Liver (tissue), 9 donors: ENCODE measurements around the gene IQCE. TPM values are rescaled to one million over a fixed set of nuclear protein-coding genes. Genes with fewer than 3 reads are reported as not detected.

ENCODE experiments used
- DNase-seq: peaks from one replicate; pipeline ENCODE4 v3.0.0-alpha.2; 2017; ENCODE audit warnings: low spot score
- H3K27ac ChIP-seq, 2 donors: one replicate each; pipeline ENCODE4 v1.7.0; 2013; ENCODE audit warnings: inconsistent platforms in 2 of 2, low read length in 2 of 2, control low read depth in 1 of 2, low read depth in 1 of 2, mild to moderate bottlenecking in 1 of 2
- H3K27me3 ChIP-seq, 4 donors: one replicate each; pipeline versions ENCODE4 v1.6.1 to v1.7.0; 2013; ENCODE audit warnings: low read length in 3 of 4, inconsistent platforms in 1 of 4, mild to moderate bottlenecking in 1 of 4, moderate library complexity in 1 of 4; ENCODE audit not compliant: control insufficient read depth in 4 of 4, insufficient read depth in 4 of 4
- H3K36me3 ChIP-seq, 4 donors: one replicate each; pipeline versions ENCODE4 v1.6.1 to v1.7.0; 2013; ENCODE audit warnings: low read length in 3 of 4, mild to moderate bottlenecking in 3 of 4, low read depth in 1 of 4, moderate library complexity in 1 of 4; ENCODE audit not compliant: control insufficient read depth in 4 of 4, insufficient read depth in 3 of 4
- H3K4me1 ChIP-seq, 4 donors: one replicate each; pipeline versions ENCODE4 v1.6.1 to v1.7.0; 2013; ENCODE audit warnings: low read length in 3 of 4, mild to moderate bottlenecking in 3 of 4, moderate library complexity in 1 of 4; ENCODE audit not compliant: control insufficient read depth in 4 of 4, insufficient read depth in 4 of 4
- H3K4me3 ChIP-seq, 3 donors: one replicate each; pipeline versions ENCODE4 v1.6.1 to v1.7.0; 2013; ENCODE audit warnings: low read length in 3 of 3, control low read depth in 1 of 3, low read depth in 1 of 3, mild to moderate bottlenecking in 1 of 3
- H3K9ac ChIP-seq, 2 donors: one replicate each; pipeline ENCODE4 v1.7.0; 2013; ENCODE audit warnings: low read length in 2 of 2, mild to moderate bottlenecking in 2 of 2, moderate library complexity in 2 of 2, control low read depth in 1 of 2, low read depth in 1 of 2
- H3K9me3 ChIP-seq, 4 donors: one replicate each; pipeline versions ENCODE4 v1.6.1 to v1.7.0; 2013; ENCODE audit warnings: low read length in 3 of 4; ENCODE audit not compliant: control insufficient read depth in 4 of 4
- FOXA2 ChIP-seq: IDR thresholded peaks from 2 replicates; pipeline ENCODE4 v1.6.1; 2016; ENCODE audit warnings: antibody characterized with exemption
- GABPA ChIP-seq, 2 donors: IDR thresholded peaks in 1 of 2; conservative IDR thresholded peaks in 1 of 2; 2 replicates each; pipeline ENCODE4 v1.6.1; 2016; ENCODE audit warnings: antibody characterized with exemption in 2 of 2, mild to moderate bottlenecking in 1 of 2, moderate library complexity in 1 of 2
- HNF4G ChIP-seq: IDR thresholded peaks from 2 replicates; pipeline ENCODE4 v1.6.1; 2016; ENCODE audit warnings: antibody characterized with exemption
- JUND ChIP-seq, 2 donors: IDR thresholded peaks; 2 replicates each; pipeline ENCODE4 v1.6.1; 2016; ENCODE audit warnings: antibody characterized with exemption in 2 of 2
- RAD21 ChIP-seq, 2 donors: IDR thresholded peaks; 2 replicates each; pipeline ENCODE4 v1.6.1; 2016; ENCODE audit warnings: antibody characterized with exemption in 2 of 2, mild to moderate bottlenecking in 2 of 2
- SP1 ChIP-seq: IDR thresholded peaks from 2 replicates; pipeline ENCODE4 v1.6.1; 2018; ENCODE audit warnings: antibody characterized with exemption, mild to moderate bottlenecking
- TAF1 ChIP-seq: conservative IDR thresholded peaks from 2 replicates; pipeline ENCODE4 v1.6.1; 2016; ENCODE audit warnings: antibody characterized with exemption, mild to moderate bottlenecking
- YY1 ChIP-seq: IDR thresholded peaks from 2 replicates; pipeline ENCODE4 v1.6.1; 2016; ENCODE audit warnings: antibody characterized with exemption, mild to moderate bottlenecking
- WGBS: extraction: QIAGEN DNeasy Blood & Tissue Kit; methylation state at CpG from one replicate; pipeline ENCODE4 v1.1.7; 2013; 5-methylcytosine and 5-hydroxymethylcytosine counted together
- polyA plus RNA-seq, 2 donors: library from polyadenylated mRNA; stranded (reverse) in 1 of 2; unstranded in 1 of 2; fragments of 200-250 nt in 1 of 2; fragments of >200 nt in 1 of 2; fragmentation: Nextera tagmentation in 1 of 2; extraction: Ambion mirVana in 1 of 2; gene quantifications; one replicate each; pipeline versions ENCODE4 v1.2.1 to v1.2.3, GENCODE V29; 2013 to 2015
- total RNA-seq, 2 donors: library from RNA; depleted of rRNA; stranded (reverse); fragments of >200 nt; gene quantifications; one replicate each; pipeline ENCODE4 v1.2.3, GENCODE V29; 2014
- TF ChIP-seq, protein P1 (sequence below): IDR thresholded peaks from 2 replicates; pipeline ENCODE4 v1.6.1; 2016; ENCODE audit warnings: antibody characterized with exemption, mild to moderate bottlenecking
- TF ChIP-seq, protein P2 (sequence below): IDR thresholded peaks from 2 replicates; pipeline ENCODE4 v1.6.1; 2016; ENCODE audit warnings: antibody characterized with exemption
- donor health status: healthy.
- donor health status: healthy.
- donor health status: healthy.
- donor health status: healthy.
- donor health status: healthy.

IQCE gene
- total and polyA plus RNA-seq, 4 donors = 2.1 to 5.9 (median 3.6) TPM

DNA sequence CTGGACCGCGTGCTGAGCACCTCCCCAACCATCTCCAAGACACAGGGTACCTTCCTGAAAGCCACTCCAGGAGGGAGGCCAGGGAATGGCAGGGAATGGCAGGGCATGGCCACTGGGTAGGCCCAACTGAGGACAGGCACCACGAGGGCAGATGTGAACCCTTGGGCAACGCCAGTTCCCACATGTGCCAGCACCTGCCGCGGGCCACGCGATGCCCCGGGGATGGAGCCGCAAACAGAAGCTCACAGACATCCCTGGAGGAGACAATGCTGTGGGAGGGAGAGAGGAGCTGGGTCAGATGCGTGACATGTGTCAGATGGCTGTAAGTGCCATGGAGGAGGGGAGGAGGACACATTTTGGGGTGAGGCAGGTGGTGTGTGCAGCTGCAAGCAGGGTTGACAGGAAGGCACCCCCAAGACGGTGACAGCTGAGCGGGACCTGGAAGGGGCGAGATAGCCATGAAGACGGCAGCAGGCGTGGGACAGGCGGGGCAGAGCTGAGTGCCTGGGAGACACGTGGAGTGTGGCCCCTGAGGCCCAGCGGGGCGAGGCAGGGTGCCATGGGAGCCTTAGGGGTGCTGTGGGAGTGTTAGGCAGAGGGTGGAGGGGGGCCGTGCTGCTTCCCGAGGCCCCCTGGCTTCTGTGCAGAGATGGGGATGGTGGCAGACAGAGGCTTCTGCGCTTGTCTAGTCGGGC, 27.7 kb downstream of the IQCE start:
- no peaks in the 10 kb centered on the region for H3K9me3 ChIP-seq
- 96% methylated on average over 24 of the region's 24 CpGs for WGBS
- H3K4me1 ChIP-seq = no peaks in the 10 kb centered on the region
- no peaks in the 10 kb centered on the region for H3K27me3 ChIP-seq
- no peak overlapping the region for H3K4me3 ChIP-seq
- DNase-seq = no peak
- H3K27ac ChIP-seq = no peak overlapping the region
- H3K9ac ChIP-seq = no peak overlapping the region
- TF ChIP-seq FOXA2 = no peak
- TF ChIP-seq, protein P1, sequence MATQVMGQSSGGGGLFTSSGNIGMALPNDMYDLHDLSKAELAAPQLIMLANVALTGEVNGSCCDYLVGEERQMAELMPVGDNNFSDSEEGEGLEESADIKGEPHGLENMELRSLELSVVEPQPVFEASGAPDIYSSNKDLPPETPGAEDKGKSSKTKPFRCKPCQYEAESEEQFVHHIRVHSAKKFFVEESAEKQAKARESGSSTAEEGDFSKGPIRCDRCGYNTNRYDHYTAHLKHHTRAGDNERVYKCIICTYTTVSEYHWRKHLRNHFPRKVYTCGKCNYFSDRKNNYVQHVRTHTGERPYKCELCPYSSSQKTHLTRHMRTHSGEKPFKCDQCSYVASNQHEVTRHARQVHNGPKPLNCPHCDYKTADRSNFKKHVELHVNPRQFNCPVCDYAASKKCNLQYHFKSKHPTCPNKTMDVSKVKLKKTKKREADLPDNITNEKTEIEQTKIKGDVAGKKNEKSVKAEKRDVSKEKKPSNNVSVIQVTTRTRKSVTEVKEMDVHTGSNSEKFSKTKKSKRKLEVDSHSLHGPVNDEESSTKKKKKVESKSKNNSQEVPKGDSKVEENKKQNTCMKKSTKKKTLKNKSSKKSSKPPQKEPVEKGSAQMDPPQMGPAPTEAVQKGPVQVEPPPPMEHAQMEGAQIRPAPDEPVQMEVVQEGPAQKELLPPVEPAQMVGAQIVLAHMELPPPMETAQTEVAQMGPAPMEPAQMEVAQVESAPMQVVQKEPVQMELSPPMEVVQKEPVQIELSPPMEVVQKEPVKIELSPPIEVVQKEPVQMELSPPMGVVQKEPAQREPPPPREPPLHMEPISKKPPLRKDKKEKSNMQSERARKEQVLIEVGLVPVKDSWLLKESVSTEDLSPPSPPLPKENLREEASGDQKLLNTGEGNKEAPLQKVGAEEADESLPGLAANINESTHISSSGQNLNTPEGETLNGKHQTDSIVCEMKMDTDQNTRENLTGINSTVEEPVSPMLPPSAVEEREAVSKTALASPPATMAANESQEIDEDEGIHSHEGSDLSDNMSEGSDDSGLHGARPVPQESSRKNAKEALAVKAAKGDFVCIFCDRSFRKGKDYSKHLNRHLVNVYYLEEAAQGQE = no peak
- TF ChIP-seq, protein P2, sequence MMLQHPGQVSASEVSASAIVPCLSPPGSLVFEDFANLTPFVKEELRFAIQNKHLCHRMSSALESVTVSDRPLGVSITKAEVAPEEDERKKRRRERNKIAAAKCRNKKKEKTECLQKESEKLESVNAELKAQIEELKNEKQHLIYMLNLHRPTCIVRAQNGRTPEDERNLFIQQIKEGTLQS = no peak
- no peak for TF ChIP-seq YY1
- no peak for TF ChIP-seq HNF4G
- TF ChIP-seq GABPA (IDR thresholded peaks at IDR 0.05 in 1 of 2, conservative IDR thresholded peaks at IDR 0.05 in 1 of 2) = no peak
- peaks cover 4 to 7% (median 5%) of the 10 kb centered on the region in 4 donors for H3K36me3 ChIP-seq

GRCh38 chr7:2587134-2587533, 28.4 kb downstream of the IQCE start:
- H3K4me1 ChIP-seq = no peaks in the 10 kb centered on the region
- H3K4me3 ChIP-seq = no peak overlapping the region
- H3K36me3 ChIP-seq = peaks cover 4 to 10% (median 5%) of the 10 kb centered on the region in 4 donors
- WGBS = 96% methylated on average over 9 of the region's 9 CpGs
- no peak for DNase-seq
- H3K9ac ChIP-seq = no peak overlapping the region
- no peaks in the 10 kb centered on the region for H3K9me3 ChIP-seq
- H3K27ac ChIP-seq = no peak overlapping the region
- H3K27me3 ChIP-seq = no peaks in the 10 kb centered on the region
- TF ChIP-seq RAD21 (IDR thresholded peaks at IDR 0.05) (no peak), HNF4G (no peak), TAF1 (no peak), SP1 (no peak), JUND (IDR thresholded peaks at IDR 0.05) (no peak), GABPA (IDR thresholded peaks at IDR 0.05 in 1 of 2, conservative IDR thresholded peaks at IDR 0.05 in 1 of 2) (no peak)
- TF ChIP-seq, protein P1 = no peak
